ENCODE data around the gene PHC2. TPM values are rescaled to one million over a fixed set of nuclear protein-coding genes. Genes with fewer than 3 reads are reported as not detected.

The PHC2 gene
- polyA plus RNA-seq, 10 donors, result 63.4 to 73.7 (median 67.6) TPM

GRCh38 chr1:33350611-33351280 lies 80.1 kb downstream of the PHC2 start:
- DNase-seq, result no peak

DNA sequence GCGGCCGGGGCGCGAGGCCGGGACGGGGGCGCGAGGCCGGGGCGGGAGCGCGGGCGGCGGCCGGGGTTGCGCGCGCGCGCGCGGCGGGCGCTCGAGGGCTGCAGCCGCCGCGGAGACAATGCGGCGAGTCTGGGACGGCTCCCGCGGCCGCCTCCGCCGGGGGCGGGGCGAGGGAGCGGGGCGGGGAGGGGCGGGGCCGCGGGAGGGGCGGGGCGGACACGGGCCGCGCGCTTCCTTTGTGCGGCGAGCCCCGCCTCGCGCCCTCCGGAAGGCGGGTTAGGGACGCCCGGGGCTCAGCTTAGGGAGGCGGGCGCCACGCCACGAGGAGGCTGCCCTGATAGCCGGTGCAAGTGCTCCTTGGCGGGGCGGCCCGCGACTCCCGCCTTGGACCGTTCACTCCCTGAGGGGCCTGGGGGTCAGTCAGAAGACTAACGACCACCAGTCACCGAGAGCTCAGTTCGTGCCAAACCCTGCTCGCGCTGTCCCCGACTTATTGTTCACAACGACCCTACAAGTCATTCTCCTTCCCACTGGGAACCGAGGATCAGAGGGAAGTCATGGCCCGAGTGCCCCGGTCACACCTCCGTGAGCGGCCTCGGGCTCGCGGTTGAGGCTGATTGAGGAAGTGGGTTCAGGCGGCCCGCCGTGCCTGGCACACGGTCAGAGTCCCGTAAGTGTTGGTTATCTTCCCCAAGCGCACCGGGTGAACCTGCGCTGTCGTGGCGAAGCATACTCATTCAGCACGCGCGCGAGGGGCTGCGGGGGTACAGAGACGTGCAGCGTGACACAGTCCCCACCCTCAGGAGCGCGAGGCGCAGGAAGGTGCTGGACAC lies 80.9 kb downstream of the PHC2 start:
- DNase-seq, result peak; percentile 86 to 93 (median 88)

DNA sequence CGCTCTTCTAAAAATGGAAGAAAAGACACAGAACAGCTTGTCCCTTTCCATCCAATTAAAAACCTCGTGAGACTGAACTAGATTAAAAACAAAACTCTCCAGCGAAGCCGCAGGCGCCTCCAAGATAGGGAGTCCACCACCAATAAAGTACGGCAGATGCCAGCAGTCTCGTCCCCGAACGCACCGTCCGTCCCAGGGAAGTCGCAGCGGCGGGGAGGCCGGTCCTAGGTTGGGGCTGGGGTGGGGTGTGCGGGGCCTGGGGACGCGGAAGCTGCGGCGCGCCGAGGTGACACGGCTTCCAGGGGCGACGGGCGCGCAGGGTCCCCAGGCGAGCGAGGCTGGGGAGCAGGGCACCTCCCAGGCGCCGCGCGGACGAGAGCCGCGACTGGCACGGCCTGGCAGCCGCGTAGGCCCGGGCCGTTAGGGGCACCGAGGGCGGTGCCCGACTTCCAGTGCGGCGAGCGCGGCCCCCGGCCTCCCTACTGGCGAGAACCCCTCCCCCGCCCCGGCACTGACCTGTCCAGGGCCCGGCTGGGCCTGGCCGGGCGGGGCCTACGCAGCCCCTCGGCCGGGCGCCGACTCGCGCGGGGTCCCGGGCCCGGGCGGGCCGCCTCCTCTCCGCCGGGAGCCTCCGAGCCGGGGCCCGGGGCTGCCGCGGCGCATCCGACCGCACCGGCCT lies 81.7 kb downstream of the PHC2 start:
- DNase-seq, result peak in 2 of 3 donors; percentile 52 to 73

- no peak for DNase-seq
Observed at GRCh38 chr1:33348676-33349080, 82.2 kb downstream of the PHC2 start.

DNA sequence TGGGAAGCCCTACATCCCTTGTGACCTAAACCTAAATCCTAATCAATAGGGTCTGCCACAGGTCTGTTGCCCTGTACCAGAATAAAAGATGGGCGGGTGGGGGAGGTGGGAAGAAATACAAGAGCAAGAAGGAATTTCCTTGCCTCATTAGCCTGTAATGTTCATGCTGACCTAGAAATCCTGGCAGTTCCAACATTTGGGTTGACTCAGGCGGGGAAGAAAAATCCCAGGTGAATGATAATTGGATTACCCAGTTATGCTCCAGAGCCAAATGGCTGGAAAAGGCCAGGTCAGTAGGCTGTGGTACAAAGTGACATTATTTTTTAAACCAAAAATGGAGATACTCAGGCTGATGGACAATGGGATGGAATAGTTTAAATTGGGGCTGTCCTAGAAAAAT lies 82.7 kb downstream of the PHC2 start:
- DNase-seq, result no peak

- peak in 2 of 3 donors; percentile 57 to 67 for DNase-seq
Observed at GRCh38 chr1:33347650-33347992, 83.3 kb downstream of the PHC2 start.

DNA sequence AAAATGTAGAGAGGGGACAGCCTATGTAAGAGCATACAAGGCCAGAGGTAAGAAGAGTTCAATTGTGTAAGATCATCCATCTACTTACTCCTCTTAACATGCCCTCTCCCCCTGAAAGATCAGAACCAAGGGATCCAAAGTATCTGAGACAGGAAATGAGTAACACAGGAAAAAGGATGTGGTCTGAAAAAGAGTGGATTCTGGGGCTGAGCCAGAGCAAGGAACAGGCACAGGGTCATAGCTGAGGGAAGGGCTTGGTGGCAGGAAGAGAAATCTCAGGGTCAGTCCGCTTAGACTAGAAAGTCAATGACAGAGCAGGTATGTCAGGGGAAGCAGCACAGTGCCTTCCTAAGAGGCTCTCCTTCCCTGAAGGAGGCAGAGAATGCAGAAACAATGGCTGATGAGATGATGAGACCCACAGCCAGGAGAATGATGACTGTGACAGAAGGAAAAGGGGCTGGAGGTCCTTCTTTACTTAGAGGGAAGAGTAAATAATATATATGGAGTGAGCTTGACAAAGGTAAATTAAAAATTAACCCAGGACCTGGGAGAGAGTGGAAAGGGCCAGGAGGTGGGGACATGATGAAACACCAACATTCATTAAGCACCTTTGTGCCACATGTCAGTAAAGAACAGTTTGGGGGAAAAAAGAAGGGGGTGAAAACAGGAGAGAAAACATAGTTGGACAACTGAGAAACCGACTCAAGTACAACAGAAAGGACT lies 83.8 kb downstream of the PHC2 start:
- DNase-seq, result peak in 2 of 3 donors; percentile 65 to 86

GRCh38 chr1:33346533-33346926 lies 84.4 kb downstream of the PHC2 start:
- DNase-seq, result peak in 1 of 3 donors; percentile 50

- DNase-seq, result peak in 1 of 3 donors; percentile 54
Observed at GRCh38 chr1:33344896-33345560, 85.9 kb downstream of the PHC2 start.

GRCh38 chr1:33343539-33343938 lies 87.4 kb downstream of the PHC2 start:
- DNase-seq, result no peak

- DNase-seq, result peak; percentile 83 to 94 (median 90)
Observed at GRCh38 chr1:33342041-33342723, 88.7 kb downstream of the PHC2 start.

DNA sequence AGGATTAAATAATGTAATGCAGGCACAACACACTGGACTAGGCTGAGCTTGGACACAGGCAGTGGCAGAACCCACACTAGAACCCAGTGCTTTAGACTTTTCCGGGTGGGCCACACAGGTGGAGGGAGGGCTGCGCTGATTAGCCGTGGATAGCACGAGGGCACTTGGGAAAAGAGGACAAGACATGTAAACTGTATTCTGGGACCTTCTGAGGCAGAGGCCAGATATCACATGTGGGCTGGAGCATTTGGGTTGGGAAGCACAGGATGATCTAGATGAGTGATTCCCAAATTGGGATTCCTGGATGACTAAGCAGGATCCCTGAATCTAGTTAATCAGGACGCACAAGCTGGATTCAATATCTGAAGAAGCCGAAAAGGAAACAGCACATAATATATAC lies 89.7 kb downstream of the PHC2 start:
- DNase-seq, result no peak

DNA sequence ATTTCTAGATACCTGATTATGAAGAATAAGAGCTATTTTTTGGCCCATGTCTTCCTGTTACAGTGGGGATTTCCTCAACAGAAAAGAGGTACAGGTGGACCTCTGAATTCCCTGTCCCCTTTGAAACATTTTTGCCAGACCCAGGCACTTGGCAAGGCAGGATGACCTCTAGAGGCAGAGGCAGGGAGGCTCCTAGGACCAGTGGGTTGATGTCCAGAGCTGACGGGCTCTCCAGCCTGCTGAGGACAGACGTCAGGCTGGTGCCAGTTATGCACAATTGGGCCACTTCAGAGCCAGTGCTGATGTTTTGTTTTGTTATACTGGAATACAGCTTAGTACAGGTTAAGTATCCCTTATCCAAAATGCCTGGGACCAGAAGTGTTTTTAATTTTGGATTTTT lies 91.5 kb downstream of the PHC2 start:
- DNase-seq, result no peak

GRCh38 chr1:33338440-33339211 lies 92.3 kb downstream of the PHC2 start:
- DNase-seq, result peak; percentile 46 to 72 (median 46)

GRCh38 chr1:33338048-33338439 lies 92.9 kb downstream of the PHC2 start:
- peak in 1 of 3 donors; percentile 44 for DNase-seq

DNA sequence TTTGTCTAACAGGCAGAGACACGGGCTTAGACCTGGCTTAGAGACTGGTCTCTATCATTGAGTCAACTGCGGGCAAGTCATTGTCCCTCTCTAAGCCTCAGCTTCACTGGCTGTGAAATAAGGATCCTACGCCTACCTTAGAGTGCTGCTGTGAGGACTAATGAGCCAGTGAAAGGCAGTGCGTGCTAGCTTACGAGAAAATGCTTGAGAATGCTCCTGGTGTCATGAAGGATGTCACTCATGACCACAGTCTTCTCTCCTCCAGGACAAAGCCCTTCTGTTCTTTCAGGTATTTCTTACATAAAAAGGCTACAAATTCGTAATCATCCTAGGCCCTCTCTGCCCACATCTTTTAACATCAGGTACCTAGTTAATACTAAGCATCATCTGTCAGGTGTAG lies 93.5 kb downstream of the PHC2 start:
- no peak for DNase-seq

GRCh38 chr1:33336580-33336979 lies 94.3 kb downstream of the PHC2 start:
- no peak for DNase-seq

GRCh38 chr1:33335020-33335419 lies 95.9 kb downstream of the PHC2 start:
- no peak for DNase-seq

DNA sequence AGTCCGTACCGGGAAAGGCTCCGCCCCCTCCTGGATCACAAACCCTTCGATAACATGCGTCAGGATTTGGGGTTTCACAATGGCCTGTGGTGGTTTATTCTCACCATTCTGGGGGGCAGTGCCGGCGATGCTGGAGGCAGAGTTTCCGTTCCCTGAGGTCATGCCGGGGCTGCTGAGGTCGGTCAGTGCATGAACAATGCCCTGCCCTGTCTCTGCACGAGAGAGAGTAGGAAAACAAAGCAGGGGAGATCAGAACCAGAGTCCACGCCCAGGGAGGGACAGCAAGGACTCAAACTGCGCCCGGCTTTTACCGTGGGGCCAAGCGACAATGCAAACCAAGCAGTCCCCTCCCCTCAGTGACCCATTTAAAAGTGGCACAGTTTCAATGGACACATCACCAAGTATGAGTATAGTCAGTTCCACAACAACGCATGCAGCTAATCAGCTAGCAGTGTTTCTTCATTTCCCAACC lies 96.8 kb downstream of the PHC2 start:
- no peak for DNase-seq

DNA sequence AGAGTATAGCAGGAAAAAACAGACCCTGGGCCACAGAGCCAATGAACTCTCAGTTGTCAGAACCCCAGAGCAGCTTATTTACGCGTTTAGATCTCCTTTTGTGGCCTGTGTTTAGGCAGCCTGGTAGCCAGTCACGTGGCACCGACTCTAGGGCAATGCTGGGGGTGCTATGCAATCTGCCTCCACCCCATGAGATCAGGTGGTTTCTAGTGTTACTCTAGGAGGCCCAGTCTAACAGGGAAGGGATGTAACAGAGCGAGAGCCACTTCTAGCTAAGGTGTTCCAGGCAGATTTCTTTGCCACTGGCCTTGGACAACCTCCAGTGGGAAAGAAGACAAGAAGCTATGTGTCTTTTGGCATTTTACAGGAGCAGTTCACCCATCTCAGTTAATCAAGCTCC lies 98.0 kb downstream of the PHC2 start:
- DNase-seq, result no peak

Data from muscle of back (tissue), 11 donors.